WTC11 (cell line): ENCODE results near the gene RPS6KL1. TPM values are rescaled to one million over a fixed set of nuclear protein-coding genes. Genes with fewer than 3 reads are reported as not detected.

Experiments used
- ATAC-seq: fragments of 200-7000 bp; cut with Tn5 transposase; 2 replicates; pipeline ENCODE4 v1.10.0; 2021; ENCODE audit warnings: mild to moderate bottlenecking, moderate library complexity
- CTCF ChIA-PET: fragments of 300-600 bp; sonication (Branson Sonifier 250); formaldehyde crosslinking; loops from one replicate; lab custom pipeline; 2021; ENCODE audit warnings: antibody characterized with exemption; lab: Charles Lee
- POLR2A ChIA-PET: fragments of 350-600 bp; sonication (Branson Sonifier 250); formaldehyde crosslinking; loops from one replicate; lab custom pipeline; 2021; ENCODE audit warnings: antibody characterized with exemption; lab: Charles Lee
- DNase-seq: peaks from one replicate; pipeline ENCODE4 v3.0.0; 2021; ENCODE audit warnings: low spot score
- H3K27ac Mint-ChIP-seq: 2 replicates; pipeline ENCODE4 v1.8.0; 2021; ENCODE audit warnings: mixed read lengths
- H3K27me3 Mint-ChIP-seq: 2 replicates; pipeline ENCODE4 v1.8.0; 2021; ENCODE audit warnings: low read depth, mild to moderate bottlenecking, moderate library complexity, mixed read lengths
- H3K36me3 Mint-ChIP-seq: 2 replicates; pipeline ENCODE4 v1.8.0; 2021; ENCODE audit warnings: mixed read lengths
- H3K4me1 Mint-ChIP-seq: 2 replicates; pipeline ENCODE4 v1.8.0; 2022; ENCODE audit warnings: mixed read lengths
- H3K4me3 Mint-ChIP-seq: 2 replicates; pipeline ENCODE4 v1.8.0; 2021; ENCODE audit warnings: mild to moderate bottlenecking, moderate library complexity, mixed read lengths
- H3K9me3 Mint-ChIP-seq: 2 replicates; pipeline ENCODE4 v1.8.0; 2021; ENCODE audit warnings: mixed read lengths
- GRHL2 ChIP-seq: fragments of 250-450 bp; sonication (Bioruptor Pico); IDR thresholded peaks from 2 replicates; pipeline ENCODE4 v1.8.0; 2022; ENCODE audit warnings: mild to moderate bottlenecking, moderate library complexity; ENCODE audit not compliant: insufficient replicate concordance, severe bottlenecking
- KAT7 ChIP-seq: sonication (generic); formaldehyde crosslinking; IDR thresholded peaks from 2 replicates; pipeline ENCODE4 v1.8.1; 2023; ENCODE audit warnings: missing genetic modification reagents, mild to moderate bottlenecking, borderline replicate concordance
- RORB ChIP-seq: fragments of 250-450 bp; sonication (Bioruptor Pico); IDR thresholded peaks from 2 replicates; pipeline ENCODE4 v1.9.0; 2021; ENCODE audit warnings: mild to moderate bottlenecking
- SP1 ChIP-seq: sonication (generic); formaldehyde crosslinking; conservative IDR thresholded peaks from 2 replicates; pipeline ENCODE4 v1.8.1; 2022; ENCODE audit warnings: missing genetic modification reagents
- TEAD4 ChIP-seq: sonication (generic); formaldehyde crosslinking; IDR thresholded peaks from 2 replicates; pipeline ENCODE4 v1.8.0; 2022; ENCODE audit warnings: mild to moderate bottlenecking, missing genetic modification reagents
- ZBTB21 ChIP-seq: sonication (generic); formaldehyde crosslinking; IDR thresholded peaks from 2 replicates; pipeline ENCODE4 v1.8.1; 2023; ENCODE audit warnings: mild to moderate bottlenecking, missing genetic modification reagents, borderline replicate concordance
- ZNF396 ChIP-seq: fragments of 250-450 bp; sonication (Bioruptor Pico); IDR thresholded peaks from 2 replicates; pipeline ENCODE4 v1.8.0; 2021; ENCODE audit warnings: mild to moderate bottlenecking, moderate library complexity, borderline replicate concordance
- ZNF671 ChIP-seq: fragments of 250-450 bp; sonication (Bioruptor Pico); IDR thresholded peaks from 2 replicates; pipeline ENCODE4 v1.8.0; 2021; ENCODE audit warnings: mild to moderate bottlenecking
- total RNA-seq: library from RNA; stranded (reverse); gene quantifications from 3 replicates; pipeline ENCODE4 v1.2.3, GENCODE V29; 2021
- TF ChIP-seq, protein P1 (sequence below): sonication (generic); formaldehyde crosslinking; IDR thresholded peaks from 2 replicates; pipeline ENCODE4 v1.8.1; 2022; ENCODE audit warnings: mild to moderate bottlenecking, missing genetic modification reagents, moderate library complexity, borderline replicate concordance
- TF ChIP-seq, protein P2 (sequence below): sonication (generic); formaldehyde crosslinking; IDR thresholded peaks from 2 replicates; pipeline ENCODE4 v1.8.1; 2023; ENCODE audit warnings: mild to moderate bottlenecking, missing genetic modification reagents
- TF ChIP-seq, protein P3 (sequence below): fragments of 250-450 bp; sonication (Bioruptor Pico); IDR thresholded peaks from 2 replicates; pipeline ENCODE4 v1.9.0; 2021; ENCODE audit warnings: mild to moderate bottlenecking
- TF ChIP-seq, protein P4 (sequence below): sonication (generic); formaldehyde crosslinking; IDR thresholded peaks from 2 replicates; pipeline ENCODE4 v1.8.1; 2022; ENCODE audit warnings: low read depth, mild to moderate bottlenecking, moderate library complexity, missing genetic modification reagents, borderline replicate concordance
- TF ChIP-seq, protein P5 (sequence below): fragments of 250-450 bp; sonication (Bioruptor Pico); IDR thresholded peaks from 2 replicates; pipeline ENCODE4 v1.8.0; 2021; ENCODE audit warnings: mild to moderate bottlenecking
- TF ChIP-seq, protein P6 (sequence below): sonication (generic); formaldehyde crosslinking; IDR thresholded peaks from 2 replicates; pipeline ENCODE4 v1.8.0; 2022; ENCODE audit warnings: mild to moderate bottlenecking, missing genetic modification reagents
- TF ChIP-seq, protein P7 (sequence below): sonication (generic); formaldehyde crosslinking; IDR thresholded peaks from 2 replicates; pipeline ENCODE4 v1.8.0; 2022; ENCODE audit warnings: mild to moderate bottlenecking, missing genetic modification reagents
- TF ChIP-seq, protein P8 (sequence below): fragments of 250-450 bp; sonication (Bioruptor Pico); conservative IDR thresholded peaks from 2 replicates; pipeline ENCODE4 v1.9.0; 2021; ENCODE audit warnings: mild to moderate bottlenecking

Gene RPS6KL1
- total RNA-seq, 1 experiment from 2014 or later, result 10.6 TPM

DNA sequence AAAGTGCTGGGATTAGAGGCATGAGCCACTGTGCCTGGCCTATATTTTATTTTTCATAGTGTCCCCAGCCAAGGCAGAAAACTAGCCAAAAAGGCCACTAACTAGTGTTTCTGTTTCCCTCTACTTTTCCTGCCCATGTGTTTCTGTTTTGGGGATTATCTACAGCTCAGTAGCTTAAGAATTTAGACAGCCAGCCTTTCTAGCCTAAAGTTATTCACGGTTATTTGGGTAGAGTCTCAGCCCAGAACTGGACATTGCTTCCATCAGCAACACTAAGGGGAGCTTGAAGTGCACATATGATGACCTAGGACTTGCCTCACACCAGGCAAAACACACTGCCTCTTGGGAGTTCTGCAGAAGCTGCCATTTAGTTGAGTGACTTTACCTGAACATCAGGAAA lies 65.0 kb downstream of the RPS6KL1 start:
- Mint-ChIP-seq H3K4me1 (peaks cover 3% of the 10 kb centered on the region; the same call in 1 of the 2 replicates), H3K27me3 (no peaks in the 10 kb centered on the region), H3K4me3 (no peak overlapping the region), H3K9me3 (no peaks in the 10 kb centered on the region), H3K36me3 (no peaks in the 10 kb centered on the region), H3K27ac (no peak overlapping the region)
- ChIA-PET CTCF (interaction anchor here (1.4 to 8.9 kb wide), 3 partner anchors 21 to 206 kb away, joined by 3 to 241 read pairs (median 133); partner anchors contain the start of genes ACYP1, DLST and PROX2), POLR2A (no interaction called here)
- TF ChIP-seq, protein P1, sequence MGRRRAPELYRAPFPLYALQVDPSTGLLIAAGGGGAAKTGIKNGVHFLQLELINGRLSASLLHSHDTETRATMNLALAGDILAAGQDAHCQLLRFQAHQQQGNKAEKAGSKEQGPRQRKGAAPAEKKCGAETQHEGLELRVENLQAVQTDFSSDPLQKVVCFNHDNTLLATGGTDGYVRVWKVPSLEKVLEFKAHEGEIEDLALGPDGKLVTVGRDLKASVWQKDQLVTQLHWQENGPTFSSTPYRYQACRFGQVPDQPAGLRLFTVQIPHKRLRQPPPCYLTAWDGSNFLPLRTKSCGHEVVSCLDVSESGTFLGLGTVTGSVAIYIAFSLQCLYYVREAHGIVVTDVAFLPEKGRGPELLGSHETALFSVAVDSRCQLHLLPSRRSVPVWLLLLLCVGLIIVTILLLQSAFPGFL, result no peak
- no peak for TF ChIP-seq ZBTB21 (CRISPR knock-in tag)
- ATAC-seq, result no peak
- no peak for DNase-seq

DNA sequence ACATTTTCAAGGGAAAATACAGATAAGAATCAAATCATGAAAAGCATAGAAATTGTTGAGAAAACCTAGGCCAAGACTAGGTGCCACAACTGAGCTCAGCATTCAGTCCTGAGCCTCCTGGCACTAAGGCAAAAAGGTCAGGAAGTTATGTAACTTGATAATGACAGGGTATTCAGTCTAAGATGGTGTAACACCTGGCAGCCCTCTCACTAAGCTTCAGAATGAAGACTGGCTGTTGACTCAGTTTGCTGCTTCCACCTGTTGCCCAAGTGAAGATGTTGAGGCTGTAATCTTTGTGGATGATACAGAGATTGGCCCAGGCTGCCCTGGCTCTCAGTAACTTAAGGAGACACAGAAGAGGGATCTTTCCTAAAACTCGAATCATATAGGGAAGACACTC lies 66.7 kb downstream of the RPS6KL1 start:
- Mint-ChIP-seq H3K9me3 (no peaks in the 10 kb centered on the region), H3K36me3 (no peaks in the 10 kb centered on the region), H3K27ac (no peak overlapping the region), H3K4me1 (peaks cover 3% of the 10 kb centered on the region; the same call in 1 of the 2 replicates), H3K4me3 (no peak overlapping the region), H3K27me3 (no peaks in the 10 kb centered on the region)
- CTCF ChIA-PET, result interaction anchor here (0.9 to 8.9 kb wide), 6 partner anchors 22 to 247 kb away, joined by 3 to 241 read pairs (median 6); partner anchors contain the start of genes DLST and RPS6KL1
- no peak for TF ChIP-seq RORB (CRISPR knock-in tag)
- TF ChIP-seq SP1 (CRISPR knock-in tag), result no peak
- DNase-seq (no peak), ATAC-seq (no peak)
- POLR2A ChIA-PET, result no interaction called here

DNA sequence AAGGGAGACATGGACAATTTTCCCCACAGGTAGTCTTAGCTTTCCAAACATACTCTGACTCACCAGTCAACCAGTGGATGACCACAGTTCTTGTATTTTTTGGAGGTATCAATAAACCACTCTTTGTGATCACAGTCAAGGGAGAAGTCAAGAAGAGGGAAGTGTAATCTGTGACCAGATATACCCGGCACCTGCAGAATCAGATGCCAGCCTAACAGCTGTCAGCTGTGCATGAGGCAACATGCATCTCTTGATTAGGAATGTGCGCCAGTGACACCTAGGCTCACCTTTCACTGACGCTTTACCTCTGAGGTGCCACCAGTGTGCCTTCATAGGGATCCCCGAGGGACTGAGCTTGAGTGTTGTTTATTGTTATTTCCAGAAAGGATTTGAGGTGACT lies 67.1 kb downstream of the RPS6KL1 start:
- Mint-ChIP-seq H3K27me3 (no peaks in the 10 kb centered on the region), H3K27ac (no peak overlapping the region), H3K9me3 (no peaks in the 10 kb centered on the region), H3K4me3 (no peak overlapping the region), H3K36me3 (no peaks in the 10 kb centered on the region), H3K4me1 (no peaks in the 10 kb centered on the region)
- TF ChIP-seq GRHL2 (no peak), ZNF396 (CRISPR knock-in tag) (no peak), ZNF671 (CRISPR knock-in tag) (no peak)
- TF ChIP-seq, protein P2, sequence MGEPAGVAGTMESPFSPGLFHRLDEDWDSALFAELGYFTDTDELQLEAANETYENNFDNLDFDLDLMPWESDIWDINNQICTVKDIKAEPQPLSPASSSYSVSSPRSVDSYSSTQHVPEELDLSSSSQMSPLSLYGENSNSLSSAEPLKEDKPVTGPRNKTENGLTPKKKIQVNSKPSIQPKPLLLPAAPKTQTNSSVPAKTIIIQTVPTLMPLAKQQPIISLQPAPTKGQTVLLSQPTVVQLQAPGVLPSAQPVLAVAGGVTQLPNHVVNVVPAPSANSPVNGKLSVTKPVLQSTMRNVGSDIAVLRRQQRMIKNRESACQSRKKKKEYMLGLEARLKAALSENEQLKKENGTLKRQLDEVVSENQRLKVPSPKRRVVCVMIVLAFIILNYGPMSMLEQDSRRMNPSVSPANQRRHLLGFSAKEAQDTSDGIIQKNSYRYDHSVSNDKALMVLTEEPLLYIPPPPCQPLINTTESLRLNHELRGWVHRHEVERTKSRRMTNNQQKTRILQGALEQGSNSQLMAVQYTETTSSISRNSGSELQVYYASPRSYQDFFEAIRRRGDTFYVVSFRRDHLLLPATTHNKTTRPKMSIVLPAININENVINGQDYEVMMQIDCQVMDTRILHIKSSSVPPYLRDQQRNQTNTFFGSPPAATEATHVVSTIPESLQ, result no peak
- TF ChIP-seq, protein P3, sequence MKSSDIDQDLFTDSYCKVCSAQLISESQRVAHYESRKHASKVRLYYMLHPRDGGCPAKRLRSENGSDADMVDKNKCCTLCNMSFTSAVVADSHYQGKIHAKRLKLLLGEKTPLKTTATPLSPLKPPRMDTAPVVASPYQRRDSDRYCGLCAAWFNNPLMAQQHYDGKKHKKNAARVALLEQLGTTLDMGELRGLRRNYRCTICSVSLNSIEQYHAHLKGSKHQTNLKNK (CRISPR knock-in tag), result no peak
- TF ChIP-seq, protein P4, sequence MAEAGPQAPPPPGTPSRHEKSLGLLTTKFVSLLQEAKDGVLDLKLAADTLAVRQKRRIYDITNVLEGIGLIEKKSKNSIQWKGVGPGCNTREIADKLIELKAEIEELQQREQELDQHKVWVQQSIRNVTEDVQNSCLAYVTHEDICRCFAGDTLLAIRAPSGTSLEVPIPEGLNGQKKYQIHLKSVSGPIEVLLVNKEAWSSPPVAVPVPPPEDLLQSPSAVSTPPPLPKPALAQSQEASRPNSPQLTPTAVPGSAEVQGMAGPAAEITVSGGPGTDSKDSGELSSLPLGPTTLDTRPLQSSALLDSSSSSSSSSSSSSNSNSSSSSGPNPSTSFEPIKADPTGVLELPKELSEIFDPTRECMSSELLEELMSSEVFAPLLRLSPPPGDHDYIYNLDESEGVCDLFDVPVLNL (CRISPR knock-in tag), result no peak
- DNase-seq, result no peak
- ATAC-seq, result no peak
- ChIA-PET CTCF (interaction anchor here (1.3 to 8.9 kb wide), 6 partner anchors 23 to 283 kb away, joined by 4 to 241 read pairs (median 6); partner anchors contain the start of gene RPS6KL1), POLR2A (no interaction called here)

DNA sequence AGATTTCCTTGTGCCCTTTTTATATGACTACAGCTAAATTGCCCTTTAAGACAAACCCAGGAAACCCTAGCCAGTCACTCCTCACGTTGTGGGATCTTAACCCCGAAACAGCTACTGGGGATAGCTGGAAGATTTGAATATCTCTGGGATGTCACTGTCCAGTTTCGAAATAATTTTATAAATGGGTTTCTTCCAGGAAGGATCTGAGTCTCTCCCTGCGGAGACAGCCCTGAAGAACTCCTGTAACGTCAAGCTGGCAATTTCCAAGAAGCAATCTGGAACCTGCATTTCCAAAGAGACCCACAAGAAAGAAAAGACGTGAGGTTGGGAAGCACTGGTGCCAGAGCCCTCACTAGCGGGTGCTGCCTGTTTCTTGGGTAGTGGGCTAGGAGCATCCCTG lies 68.0 kb downstream of the RPS6KL1 start:
- CTCF ChIA-PET, result interaction anchor here (0.9 to 8.9 kb wide), 7 partner anchors 21 to 282 kb away, joined by 4 to 241 read pairs (median 5); partner anchors contain the start of genes PROX2 and RPS6KL1
- Mint-ChIP-seq H3K9me3 (no peaks in the 10 kb centered on the region), H3K27ac (no peak overlapping the region), H3K4me3 (no peak overlapping the region), H3K27me3 (no peaks in the 10 kb centered on the region), H3K36me3 (no peaks in the 10 kb centered on the region), H3K4me1 (no peaks in the 10 kb centered on the region)
- POLR2A ChIA-PET, result no interaction called here
- DNase-seq (no peak), ATAC-seq (no peak)
- TF ChIP-seq, protein P5, sequence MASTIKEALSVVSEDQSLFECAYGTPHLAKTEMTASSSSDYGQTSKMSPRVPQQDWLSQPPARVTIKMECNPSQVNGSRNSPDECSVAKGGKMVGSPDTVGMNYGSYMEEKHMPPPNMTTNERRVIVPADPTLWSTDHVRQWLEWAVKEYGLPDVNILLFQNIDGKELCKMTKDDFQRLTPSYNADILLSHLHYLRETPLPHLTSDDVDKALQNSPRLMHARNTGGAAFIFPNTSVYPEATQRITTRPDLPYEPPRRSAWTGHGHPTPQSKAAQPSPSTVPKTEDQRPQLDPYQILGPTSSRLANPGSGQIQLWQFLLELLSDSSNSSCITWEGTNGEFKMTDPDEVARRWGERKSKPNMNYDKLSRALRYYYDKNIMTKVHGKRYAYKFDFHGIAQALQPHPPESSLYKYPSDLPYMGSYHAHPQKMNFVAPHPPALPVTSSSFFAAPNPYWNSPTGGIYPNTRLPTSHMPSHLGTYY (CRISPR knock-in tag), result no peak
- TF ChIP-seq, protein P4 (CRISPR knock-in tag), result no peak
- TF ChIP-seq, protein P6, sequence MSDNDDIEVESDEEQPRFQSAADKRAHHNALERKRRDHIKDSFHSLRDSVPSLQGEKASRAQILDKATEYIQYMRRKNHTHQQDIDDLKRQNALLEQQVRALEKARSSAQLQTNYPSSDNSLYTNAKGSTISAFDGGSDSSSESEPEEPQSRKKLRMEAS, result no peak
- TF ChIP-seq KAT7 (CRISPR knock-in tag), result no peak
- TF ChIP-seq TEAD4 (CRISPR knock-in tag), result no peak
- TF ChIP-seq, protein P7, sequence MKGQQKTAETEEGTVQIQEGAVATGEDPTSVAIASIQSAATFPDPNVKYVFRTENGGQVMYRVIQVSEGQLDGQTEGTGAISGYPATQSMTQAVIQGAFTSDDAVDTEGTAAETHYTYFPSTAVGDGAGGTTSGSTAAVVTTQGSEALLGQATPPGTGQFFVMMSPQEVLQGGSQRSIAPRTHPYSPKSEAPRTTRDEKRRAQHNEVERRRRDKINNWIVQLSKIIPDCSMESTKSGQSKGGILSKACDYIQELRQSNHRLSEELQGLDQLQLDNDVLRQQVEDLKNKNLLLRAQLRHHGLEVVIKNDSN (CRISPR knock-in tag), result no peak
- TF ChIP-seq, protein P8, sequence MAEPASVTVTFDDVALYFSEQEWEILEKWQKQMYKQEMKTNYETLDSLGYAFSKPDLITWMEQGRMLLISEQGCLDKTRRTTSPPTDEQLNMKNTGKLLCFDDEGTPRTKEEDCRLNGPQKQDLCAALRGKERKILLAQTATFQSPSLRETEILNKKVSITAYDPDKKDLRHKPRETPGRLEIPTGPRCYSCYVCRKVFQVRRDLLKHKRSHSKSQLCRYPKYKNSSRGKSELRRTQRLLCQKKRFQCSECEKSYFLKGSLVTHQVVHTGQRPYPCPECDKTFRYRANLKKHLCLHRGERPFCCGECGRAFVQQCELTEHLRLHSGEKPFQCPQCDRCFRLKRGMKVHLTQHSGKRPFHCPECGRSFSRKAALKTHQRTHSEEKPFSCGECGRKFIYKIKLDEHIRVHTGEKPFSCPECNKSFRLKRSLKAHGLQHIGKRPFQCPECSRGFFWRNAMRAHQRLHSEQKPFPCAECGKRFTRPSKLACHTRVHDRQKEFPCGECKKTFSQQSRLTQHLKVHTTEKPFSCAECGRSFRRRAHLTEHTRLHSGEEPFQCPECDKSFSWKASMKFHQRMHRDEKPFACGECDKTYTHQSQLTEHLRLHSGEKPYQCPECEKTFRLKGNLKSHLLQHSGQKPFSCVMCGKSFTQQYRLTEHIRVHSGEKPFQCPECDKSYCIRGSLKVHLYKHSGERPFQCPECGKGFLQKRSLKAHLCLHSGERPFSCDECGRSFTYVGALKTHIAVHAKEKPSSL (CRISPR knock-in tag), result no peak
